Astrocyte (in vitro differentiated cells and primary cell): ENCODE data around the gene ACAT2. TPM values are rescaled to one million over a fixed set of nuclear protein-coding genes. Genes with fewer than 3 reads are reported as not detected.

Source experiments
- DNase-seq: peaks from one replicate; pipeline ENCODE4 v3.0.0-alpha.2; 2010; ENCODE audit warnings: low read depth
- FAIRE-seq: peaks from 2 replicates; lab custom pipeline; 2011; peaks lifted over from hg19 to GRCh38; lab: Jason Lieb, UNC
- H2AFZ ChIP-seq: 2 replicates; pipeline ENCODE4 v1.6.0; 2012; ENCODE audit warnings: low read depth, low read length, inconsistent platforms
- H3K27ac ChIP-seq: 2 replicates; pipeline ENCODE4 v1.5.1; 2011; ENCODE audit warnings: low read depth, low read length, inconsistent platforms
- H3K27me3 ChIP-seq: 2 replicates; pipeline ENCODE4 v1.6.0; 2011; ENCODE audit warnings: low read length, inconsistent platforms; ENCODE audit not compliant: insufficient read depth
- H3K36me3 ChIP-seq: 2 replicates; pipeline ENCODE4 v1.5.1; 2011; ENCODE audit warnings: low read length, inconsistent platforms; ENCODE audit not compliant: insufficient read depth
- H3K4me1 ChIP-seq: 2 replicates; pipeline ENCODE4 v1.5.1; 2011; ENCODE audit warnings: low read length, inconsistent platforms; ENCODE audit not compliant: insufficient read depth
- H3K4me2 ChIP-seq: 2 replicates; pipeline ENCODE4 v1.6.0; 2012; ENCODE audit warnings: low read length, inconsistent platforms
- H3K4me3 ChIP-seq: 2 replicates; pipeline ENCODE4 v1.5.1; 2011; ENCODE audit warnings: low read depth, mild to moderate bottlenecking, low read length, inconsistent platforms; ENCODE audit not compliant: insufficient read depth
- H3K79me2 ChIP-seq: 2 replicates; pipeline ENCODE4 v1.6.0; 2012; ENCODE audit warnings: mild to moderate bottlenecking, low read length, inconsistent platforms; ENCODE audit not compliant: insufficient read depth
- H3K9ac ChIP-seq: 2 replicates; pipeline ENCODE4 v1.6.0; 2012; ENCODE audit warnings: mild to moderate bottlenecking, low read length, inconsistent platforms
- H3K9me3 ChIP-seq: 2 replicates; pipeline ENCODE4 v1.5.1; 2012; ENCODE audit warnings: low read depth, mild to moderate bottlenecking, low read length, inconsistent platforms; ENCODE audit not compliant: insufficient read depth
- H4K20me1 ChIP-seq: 2 replicates; pipeline ENCODE4 v1.6.0; 2012; ENCODE audit warnings: low read length, inconsistent platforms; ENCODE audit not compliant: insufficient read depth
- H3K27ac Mint-ChIP-seq: one replicate; pipeline ENCODE4 v1.8.0; 2021; ENCODE audit warnings: mild to moderate bottlenecking, mixed read lengths; ENCODE audit not compliant: unreplicated experiment
- H3K27me3 Mint-ChIP-seq: one replicate; pipeline ENCODE4 v1.8.0; 2021; ENCODE audit warnings: low read depth, mixed read lengths; ENCODE audit not compliant: unreplicated experiment
- H3K36me3 Mint-ChIP-seq: one replicate; pipeline ENCODE4 v1.8.0; 2021; ENCODE audit warnings: low read depth, mixed read lengths; ENCODE audit not compliant: unreplicated experiment
- H3K4me1 Mint-ChIP-seq: one replicate; pipeline ENCODE4 v1.8.0; 2021; ENCODE audit warnings: low read depth, mixed read lengths; ENCODE audit not compliant: unreplicated experiment
- H3K4me3 Mint-ChIP-seq: one replicate; pipeline ENCODE4 v1.8.0; 2021; ENCODE audit warnings: mild to moderate bottlenecking, moderate library complexity, mixed read lengths; ENCODE audit not compliant: unreplicated experiment
- H3K9me3 Mint-ChIP-seq: one replicate; pipeline ENCODE4 v1.8.0; 2021; ENCODE audit warnings: mild to moderate bottlenecking, mixed read lengths; ENCODE audit not compliant: unreplicated experiment
- EZH2 ChIP-seq: IDR thresholded peaks from 2 replicates; pipeline ENCODE4 v1.6.1; 2012; ENCODE audit warnings: mild to moderate bottlenecking, low read length, inconsistent platforms; ENCODE audit not compliant: insufficient read depth
- total RNA-seq: library from RNA; stranded (reverse); gene quantifications from 2 replicates; pipeline ENCODE4 v1.2.1, GENCODE V29; 2021
- TF ChIP-seq, protein P1 (sequence below): IDR thresholded peaks from 2 replicates; pipeline ENCODE4 v1.5.1; 2011; ENCODE audit warnings: low read depth, mild to moderate bottlenecking, inconsistent platforms, low read length, moderate library complexity; ENCODE audit not compliant: insufficient read depth

Gene ACAT2
- total RNA-seq, 1 donor from 2014 or later = 96.7 TPM

GRCh38 chr6:159826004-159826403 is 64.2 kb downstream of the ACAT2 start:
- no peak overlapping the region for H3K4me3 Mint-ChIP-seq
- no peak for DNase-seq
- no peaks in the 10 kb centered on the region for H3K4me1 Mint-ChIP-seq
- H3K27me3 Mint-ChIP-seq = peaks cover 23% of the 10 kb centered on the region
- H3K27ac Mint-ChIP-seq = no peak overlapping the region
- no peak overlapping the region for H3K4me2 ChIP-seq
- H3K79me2 ChIP-seq = no peaks in the 10 kb centered on the region
- H3K36me3 Mint-ChIP-seq = peaks cover 10% of the 10 kb centered on the region
- H3K36me3 ChIP-seq = no peaks in the 10 kb centered on the region
- FAIRE-seq = no peak
- H3K9ac ChIP-seq = no peak overlapping the region
- TF ChIP-seq EZH2 = no peak
- TF ChIP-seq, protein P1, sequence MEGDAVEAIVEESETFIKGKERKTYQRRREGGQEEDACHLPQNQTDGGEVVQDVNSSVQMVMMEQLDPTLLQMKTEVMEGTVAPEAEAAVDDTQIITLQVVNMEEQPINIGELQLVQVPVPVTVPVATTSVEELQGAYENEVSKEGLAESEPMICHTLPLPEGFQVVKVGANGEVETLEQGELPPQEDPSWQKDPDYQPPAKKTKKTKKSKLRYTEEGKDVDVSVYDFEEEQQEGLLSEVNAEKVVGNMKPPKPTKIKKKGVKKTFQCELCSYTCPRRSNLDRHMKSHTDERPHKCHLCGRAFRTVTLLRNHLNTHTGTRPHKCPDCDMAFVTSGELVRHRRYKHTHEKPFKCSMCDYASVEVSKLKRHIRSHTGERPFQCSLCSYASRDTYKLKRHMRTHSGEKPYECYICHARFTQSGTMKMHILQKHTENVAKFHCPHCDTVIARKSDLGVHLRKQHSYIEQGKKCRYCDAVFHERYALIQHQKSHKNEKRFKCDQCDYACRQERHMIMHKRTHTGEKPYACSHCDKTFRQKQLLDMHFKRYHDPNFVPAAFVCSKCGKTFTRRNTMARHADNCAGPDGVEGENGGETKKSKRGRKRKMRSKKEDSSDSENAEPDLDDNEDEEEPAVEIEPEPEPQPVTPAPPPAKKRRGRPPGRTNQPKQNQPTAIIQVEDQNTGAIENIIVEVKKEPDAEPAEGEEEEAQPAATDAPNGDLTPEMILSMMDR = no peak
- H2AFZ ChIP-seq = no peak overlapping the region
- no peak overlapping the region for H3K4me3 ChIP-seq
- H3K4me1 ChIP-seq = no peaks in the 10 kb centered on the region
- H3K9me3 Mint-ChIP-seq = no peaks in the 10 kb centered on the region
- H3K27ac ChIP-seq = no peak overlapping the region
- H4K20me1 ChIP-seq = no peaks in the 10 kb centered on the region
- H3K27me3 ChIP-seq = no peaks in the 10 kb centered on the region
- H3K9me3 ChIP-seq = no peaks in the 10 kb centered on the region

GRCh38 chr6:159826968-159827647 is 65.3 kb downstream of the ACAT2 start:
- no peaks in the 10 kb centered on the region for H3K27me3 ChIP-seq

More at GRCh38 chr6:159826968-159827647, 65.3 kb downstream of the ACAT2 start:
- Histone ChIP-seq H3K27ac (no peak overlapping the region), H3K9ac (no peak overlapping the region), H3K36me3 (no peaks in the 10 kb centered on the region), H3K4me3 (no peak overlapping the region), H4K20me1 (no peaks in the 10 kb centered on the region), H3K4me2 (no peak overlapping the region), H3K4me1 (no peaks in the 10 kb centered on the region), H3K79me2 (no peaks in the 10 kb centered on the region), H3K9me3 (no peaks in the 10 kb centered on the region), H2AFZ (no peak overlapping the region)
- peaks cover 4% of the 10 kb centered on the region for H3K9me3 Mint-ChIP-seq
- FAIRE-seq = no peak
- no peak overlapping the region for H3K27ac Mint-ChIP-seq
- peaks cover 10% of the 10 kb centered on the region for H3K36me3 Mint-ChIP-seq
- no peak for DNase-seq
- H3K4me3 Mint-ChIP-seq = no peak overlapping the region
- TF ChIP-seq EZH2 = no peak
- TF ChIP-seq, protein P1 = no peak
- H3K27me3 Mint-ChIP-seq = peaks cover 32% of the 10 kb centered on the region
- H3K4me1 Mint-ChIP-seq = no peaks in the 10 kb centered on the region
